ENCODE results near the gene CCDC85B.
"Not testable (repeated sequence)": the region's sequence is repeated elsewhere in the genome, so short reads cannot be mapped to it uniquely, and the experiment has no call there.

Gene CCDC85B

DNA sequence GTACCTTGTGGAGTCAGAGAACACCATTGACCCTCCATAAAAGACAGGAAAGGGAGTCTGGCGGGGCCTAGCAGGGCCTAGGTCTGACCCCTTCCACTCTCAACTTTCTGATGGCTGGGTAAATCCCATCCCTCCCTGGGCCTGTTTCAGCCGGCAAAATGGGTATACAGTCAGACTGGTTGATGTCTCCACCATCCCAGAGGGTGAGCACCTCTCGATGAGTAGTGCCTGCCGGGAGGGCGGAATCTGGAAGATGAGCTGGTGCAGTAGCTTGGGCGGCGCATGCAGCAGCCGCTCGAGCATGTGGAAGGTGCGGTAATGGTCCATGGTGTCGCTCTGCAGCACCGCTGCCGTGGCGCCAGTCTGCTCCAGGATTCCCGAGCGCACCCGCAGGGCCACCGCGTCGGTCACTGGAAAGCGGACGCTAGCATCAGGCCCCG is 2.7 kb upstream of the CCDC85B start:
- DNase-seq (ENCODE audit: low spot score) = peak; percentile 44

- peak; percentile 98 for DNase-seq (ENCODE audit: low spot score)
Measured at GRCh38 chr11:65888163-65888814, 2.2 kb upstream of the CCDC85B start, which contains the start of gene FIBP. Gene FIBP (minus strand): TSS chr11:65888471. CDS start chr11:65888418, 53 bp downstream.

DNA sequence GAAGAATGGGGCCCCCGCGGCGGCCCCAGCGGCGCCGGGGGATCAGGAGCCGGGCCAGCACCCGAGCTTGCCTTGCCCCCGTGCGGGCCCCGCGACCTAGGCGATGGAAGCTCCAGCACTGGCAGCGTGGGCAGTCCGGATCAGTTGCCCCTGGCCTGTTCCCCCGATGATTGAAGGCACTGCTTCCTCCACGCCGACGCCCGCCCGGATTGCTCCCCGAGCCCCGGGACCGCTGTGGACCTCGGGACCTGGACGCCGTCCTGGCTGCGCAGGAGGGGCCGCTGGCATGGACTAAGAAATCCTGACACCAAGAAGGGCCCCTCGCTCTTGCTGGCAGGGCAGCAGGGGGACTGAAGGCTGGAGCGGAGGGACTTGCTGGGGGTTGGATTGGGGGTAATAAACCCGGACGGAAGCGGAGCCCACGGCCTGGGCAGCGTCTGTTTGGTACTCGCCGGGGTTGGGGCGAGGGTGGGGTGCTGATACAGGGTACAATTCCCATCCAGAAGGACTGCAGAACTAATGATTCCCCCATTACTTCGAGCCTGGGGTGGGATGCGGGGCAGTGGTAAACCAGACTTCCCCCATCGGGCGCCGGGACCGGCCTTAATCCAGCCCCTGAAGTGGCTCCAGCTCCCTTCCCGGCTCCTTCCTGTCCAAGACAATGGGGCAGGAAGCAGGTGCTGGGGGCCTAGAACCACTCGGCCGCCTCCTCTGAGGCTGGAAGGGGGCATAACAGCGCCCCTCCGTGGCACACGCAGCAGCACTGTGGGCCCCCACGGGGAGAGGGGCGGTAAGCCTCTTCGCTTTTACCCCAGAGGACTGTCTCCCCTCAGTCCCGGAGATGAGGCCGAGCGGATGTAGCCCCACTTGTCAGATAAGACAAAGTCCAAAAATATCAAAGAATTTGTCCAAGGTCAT is 1.0 kb downstream of the CCDC85B start:
- no peak for DNase-seq (ENCODE audit: low spot score)

DNA sequence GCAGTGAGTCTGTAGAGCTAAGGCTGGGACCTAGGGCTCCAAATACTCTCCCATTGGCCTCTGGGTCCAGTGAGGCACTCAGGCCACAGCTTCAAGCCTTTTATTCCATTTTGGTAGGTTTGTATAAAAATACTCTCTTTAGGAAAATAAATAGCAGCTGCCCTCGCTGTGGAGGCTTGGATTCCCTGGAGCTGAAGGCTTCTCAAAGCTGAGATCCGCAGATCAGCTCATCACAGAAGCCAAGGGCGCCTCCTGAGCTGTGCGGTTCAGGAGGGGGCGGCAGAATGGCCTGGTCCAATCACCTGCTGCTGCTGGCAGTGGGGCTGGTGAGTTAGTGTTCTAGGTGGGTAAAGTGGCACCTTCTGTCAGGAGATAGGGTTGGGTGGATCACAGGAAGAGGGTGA is 1.7 kb downstream of the CCDC85B start:
- not testable (repeated sequence) for DNase-seq (ENCODE audit: low spot score)

DNA sequence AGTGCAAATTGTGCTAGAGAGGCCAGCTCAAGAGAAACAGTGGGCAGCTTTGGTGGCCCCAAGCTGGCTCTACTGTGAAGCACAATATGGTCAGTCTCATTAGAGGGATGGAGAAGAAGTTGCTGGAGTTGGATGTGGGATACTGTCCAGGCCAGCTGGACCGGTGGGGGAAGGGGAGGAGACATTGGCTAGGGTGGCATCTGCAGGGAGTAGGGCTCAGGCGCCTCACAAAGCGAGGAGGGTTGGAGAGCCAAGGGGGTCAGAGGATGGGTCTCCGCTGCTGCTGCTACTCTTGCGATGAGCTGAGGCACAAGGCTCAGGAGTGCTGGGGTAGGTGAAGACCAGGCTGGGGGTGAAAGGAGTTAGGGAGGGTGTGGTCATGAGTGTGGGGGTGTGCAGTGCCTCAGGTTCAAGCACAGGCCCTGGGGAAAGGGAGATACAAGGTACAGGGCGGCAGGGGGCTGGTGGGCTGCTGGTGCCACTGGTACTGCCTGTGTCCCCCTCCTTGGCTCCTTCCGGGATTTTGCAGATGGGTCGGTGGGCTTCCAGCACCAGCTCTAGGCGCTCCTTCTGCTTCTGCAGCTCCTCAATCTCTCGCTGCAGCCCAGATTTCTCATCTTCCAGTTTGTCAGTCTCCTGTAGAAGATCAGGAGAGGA is 2.3 kb downstream of the CCDC85B start:
- no peak for DNase-seq (ENCODE audit: low spot score)

- no peak for DNase-seq (ENCODE audit: low spot score)
Measured at GRCh38 chr11:65894034-65894591, 3.6 kb downstream of the CCDC85B start.

GRCh38 chr11:65895482-65895981 is 5.1 kb downstream of the CCDC85B start:
- no peak for DNase-seq (ENCODE audit: low spot score)

DNA sequence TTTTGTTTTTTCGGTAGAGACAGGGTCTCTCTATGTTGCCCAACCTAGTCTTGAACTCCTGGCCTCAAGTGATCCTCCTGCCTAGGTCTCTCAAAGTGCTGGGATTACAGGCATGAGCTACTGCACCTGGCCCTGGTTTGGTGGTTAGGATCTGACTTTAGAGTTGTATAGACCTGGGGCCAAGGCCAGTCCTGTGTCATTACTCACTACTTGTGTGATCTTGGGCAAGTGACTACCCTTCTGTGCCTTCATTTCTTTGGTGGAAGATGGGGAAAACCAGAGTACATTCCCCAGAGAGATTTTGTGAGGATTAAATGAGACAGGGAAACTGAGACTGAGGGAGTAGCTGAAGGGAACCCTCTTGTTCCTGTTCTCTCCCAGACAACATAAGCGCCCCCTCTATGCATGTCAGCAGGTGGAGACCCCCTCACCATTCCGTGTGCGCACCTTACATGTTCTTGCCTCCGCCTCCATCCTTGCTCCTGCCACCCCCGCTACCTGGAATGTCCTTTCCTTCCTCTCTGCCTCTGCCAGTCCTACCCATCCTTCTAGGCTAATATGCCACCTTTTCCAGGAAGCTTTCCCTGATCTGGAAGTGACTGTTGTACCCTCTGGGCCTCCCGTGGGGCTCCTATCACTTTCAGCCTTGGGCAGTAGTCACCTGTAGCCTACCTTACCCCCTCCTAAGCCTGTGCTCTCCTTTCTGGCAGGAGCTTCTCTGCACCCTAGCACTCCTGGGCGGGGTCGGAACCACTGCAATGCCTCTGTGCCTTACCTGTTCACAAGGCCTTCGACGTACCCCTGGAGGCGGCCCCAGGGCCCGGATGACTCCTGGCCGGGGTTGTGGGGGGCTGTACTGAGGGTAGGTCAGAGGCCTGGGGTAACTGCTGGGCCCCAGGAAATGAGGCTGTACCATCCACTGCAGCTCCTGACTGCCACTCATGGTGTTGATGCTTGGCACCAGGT is 5.8 kb downstream of the CCDC85B start:
- no peak for DNase-seq (ENCODE audit: low spot score)

- no peak for DNase-seq (ENCODE audit: low spot score)
Measured at GRCh38 chr11:65897020-65897471, 6.6 kb downstream of the CCDC85B start.

DNA sequence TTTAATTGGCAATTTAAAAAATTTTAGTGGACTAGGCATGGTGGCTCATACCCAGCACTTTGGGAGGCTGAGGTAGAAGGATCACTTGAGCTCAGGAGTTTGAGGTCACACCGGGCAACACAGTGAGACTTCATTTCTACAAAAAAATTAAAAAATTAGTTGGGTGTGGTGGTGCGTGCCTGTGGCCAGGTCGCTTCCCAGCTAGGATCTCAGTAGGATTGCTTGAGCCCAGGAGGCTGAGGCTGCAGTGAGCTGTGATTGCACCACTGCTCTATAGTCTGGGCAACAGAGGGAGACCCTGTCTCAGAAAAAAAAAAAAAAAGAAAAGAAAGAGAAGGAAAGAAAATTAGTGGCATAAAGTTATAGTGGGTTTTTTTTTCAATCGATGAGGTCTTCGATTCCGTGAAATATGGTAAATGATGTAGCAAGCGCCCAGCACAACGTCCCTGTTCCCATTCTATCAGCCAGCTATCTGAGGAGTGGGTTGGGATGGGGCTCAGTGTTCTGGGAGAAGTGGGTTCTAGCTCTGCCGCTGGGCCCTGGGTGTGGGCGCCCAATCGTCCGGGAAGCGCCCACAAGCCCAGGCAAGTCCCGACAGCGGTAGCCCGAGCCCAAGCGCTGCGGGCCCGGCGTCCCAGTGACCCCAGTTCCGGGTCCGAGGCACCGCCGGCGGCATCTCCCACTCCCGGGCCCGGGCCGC is 8.3 kb downstream of the CCDC85B start:
- DNase-seq (ENCODE audit: low spot score) = no peak

- peak; percentile 90 for DNase-seq (ENCODE audit: low spot score)
Measured at GRCh38 chr11:65899356-65900124, 9.1 kb downstream of the CCDC85B start.

- DNase-seq (ENCODE audit: low spot score) = peak; percentile 94
Measured at GRCh38 chr11:65900125-65900898, 9.8 kb downstream of the CCDC85B start, which contains the start of gene FOSL1. Gene FOSL1 (minus strand): TSS chr11:65900388. CDS start chr11:65900339, 49 bp downstream.

- DNase-seq (ENCODE audit: low spot score) = no peak
Measured at GRCh38 chr11:65900899-65901180, 10.4 kb downstream of the CCDC85B start.

DNA sequence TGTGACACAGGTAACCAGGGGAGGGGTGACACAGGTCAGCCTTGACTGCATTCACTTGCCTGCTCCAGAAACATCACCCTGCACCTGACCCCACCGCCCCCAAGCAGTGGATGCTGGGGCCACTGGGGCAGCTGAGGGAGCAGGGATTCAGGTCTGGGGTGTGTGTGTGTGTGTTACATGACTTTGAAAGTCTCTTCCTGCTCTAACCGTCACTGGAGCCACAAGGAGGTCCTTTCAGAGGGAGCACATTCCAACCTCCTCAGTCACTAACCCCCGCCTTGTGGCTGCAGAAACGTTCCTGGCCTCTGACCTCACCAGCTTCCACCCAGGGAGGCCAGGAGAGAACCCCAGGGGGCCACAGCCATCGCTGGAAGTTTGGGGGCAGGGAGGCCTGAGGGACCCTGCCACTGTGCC is 12.6 kb downstream of the CCDC85B start:
- peak; percentile 81 for DNase-seq (ENCODE audit: low spot score)

DNA sequence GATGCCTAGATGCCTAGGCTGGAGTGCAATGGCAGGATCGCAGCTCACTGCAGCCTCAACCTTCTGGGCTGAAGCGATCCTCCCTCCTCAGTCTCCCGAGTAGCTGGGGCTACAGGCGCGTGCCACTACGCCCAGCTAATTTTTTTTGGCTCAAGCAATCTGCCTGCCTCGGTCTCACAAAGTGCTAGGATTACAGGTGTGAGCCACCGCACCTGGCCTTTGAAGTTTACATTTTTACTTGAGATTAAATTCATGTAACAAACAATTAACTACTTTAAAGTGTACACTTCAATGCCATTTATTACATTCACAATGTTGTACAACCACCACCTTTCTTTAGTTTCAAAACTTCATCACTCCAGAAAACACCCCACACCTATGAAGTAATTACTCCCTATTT is 13.2 kb downstream of the CCDC85B start:
- DNase-seq (ENCODE audit: low spot score) = no peak

- no peak for DNase-seq (ENCODE audit: low spot score)
Measured at GRCh38 chr11:65906602-65907001, 16.1 kb downstream of the CCDC85B start.

DNA sequence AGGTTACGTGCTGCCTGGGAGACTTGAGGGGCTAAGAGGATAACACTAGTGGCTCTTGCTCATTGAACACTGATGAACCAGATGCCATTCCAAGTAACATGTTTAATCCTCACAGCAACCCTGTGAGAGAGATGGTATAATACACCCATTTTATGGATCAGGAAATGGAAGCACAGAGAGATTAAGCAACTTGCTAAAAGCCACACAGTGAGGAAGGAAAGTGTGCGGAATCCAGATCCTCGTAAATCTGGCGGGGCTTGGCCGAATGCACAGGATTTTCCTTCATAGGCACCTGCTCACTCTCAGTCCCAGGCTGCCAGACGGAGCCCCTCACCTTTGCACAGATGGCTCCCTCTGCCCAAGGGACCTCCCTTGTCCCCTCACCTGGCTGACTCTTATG is 17.4 kb downstream of the CCDC85B start:
- DNase-seq (ENCODE audit: low spot score) = no peak

DNA sequence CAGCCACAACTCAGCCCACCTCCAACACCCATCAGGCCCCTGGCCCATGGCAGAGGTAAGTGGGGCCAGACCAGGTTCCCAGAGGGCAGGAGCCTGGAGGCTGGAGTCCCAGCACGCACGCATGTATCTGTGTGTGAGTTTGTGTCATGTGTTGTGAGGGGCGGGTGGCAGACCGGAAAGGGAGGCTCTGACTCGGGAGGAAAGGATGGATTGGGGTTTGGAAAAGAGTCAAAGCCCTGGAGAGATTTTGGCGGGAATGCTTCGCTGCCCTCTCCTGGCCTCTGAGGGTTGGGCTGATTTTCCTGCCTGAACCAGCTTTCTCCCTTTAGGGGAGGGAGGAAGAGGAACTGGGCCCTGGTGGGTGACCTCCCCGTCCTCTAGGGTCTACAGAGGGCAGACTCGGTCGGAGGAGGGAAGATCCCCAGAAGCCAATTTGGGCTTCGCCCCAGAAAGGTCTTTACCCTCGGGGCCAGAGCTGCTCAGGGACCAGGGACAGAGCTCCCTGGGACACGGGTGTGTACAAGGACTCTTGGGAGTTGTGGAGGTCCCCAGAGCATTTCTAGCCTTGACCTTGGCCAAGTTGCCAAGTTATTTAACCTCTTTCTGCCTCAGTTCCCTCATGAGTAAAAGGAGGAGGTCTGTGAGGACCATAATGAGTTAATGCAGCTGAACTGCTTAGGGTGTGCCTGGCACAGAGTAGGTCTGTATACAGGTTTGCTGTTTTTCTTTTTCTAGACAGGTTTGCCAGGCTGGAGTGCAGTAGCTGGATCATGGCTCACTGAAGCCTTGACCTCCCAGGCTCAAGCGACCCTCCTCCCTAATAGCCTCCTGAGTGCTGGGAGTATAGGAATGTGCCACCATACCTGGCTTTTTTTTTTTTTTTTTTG is 21.5 kb downstream of the CCDC85B start:
- peak; percentile 84 for DNase-seq (ENCODE audit: low spot score)

Data from GM03348 (cell line).